ENCODE measurements around the gene HOMER1.

DNA sequence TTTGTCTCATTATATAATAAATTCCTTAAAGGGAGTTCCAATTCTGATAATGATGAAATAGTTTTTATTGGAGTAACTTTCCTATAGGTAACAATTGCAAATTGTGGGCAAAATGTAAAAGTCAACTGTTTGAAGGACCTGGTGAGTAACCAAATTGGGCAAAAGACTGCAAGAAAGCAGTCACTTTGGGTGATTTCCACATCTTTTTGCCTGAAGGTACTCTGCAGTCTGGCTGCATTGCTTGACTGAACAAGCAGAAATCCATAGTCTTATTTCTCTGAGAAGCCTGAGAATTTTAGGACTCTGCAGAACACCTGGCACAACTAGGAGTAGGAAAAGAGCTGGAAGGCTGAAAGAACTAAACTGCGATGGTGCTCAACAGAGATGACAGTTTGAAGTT, 114.9 kb downstream of the HOMER1 start:
- no peak for TF ChIP-seq CTCF (conservative IDR thresholded peaks at IDR 0.05 in 1 of 2, IDR thresholded peaks at IDR 0.05 in 1 of 2; ENCODE audit: extremely low read depth in 1 of 2, insufficient read depth in 1 of 2, low read depth in 1 of 2, low read length in 2 of 2)
- no peak for TF ChIP-seq EZH2 (IDR thresholded peaks at IDR 0.05; ENCODE audit: borderline replicate concordance, low read length)

All from mammary epithelial cell (primary cell).